Tibial artery (tissue), 4 donors: ENCODE data around the gene DCDC2.

ENCODE experiments used
- DNase-seq, 2 donors: peaks; one replicate each; pipeline ENCODE4 v3.0.0-alpha.2; 2019
- H3K27ac ChIP-seq, 2 donors: fragments of 200-600 bp; sonication (generic) in 1 of 2; 1 replicate in 1 of 2; 2 replicates in 1 of 2; pipeline ENCODE4 v1.5.1; 2018 to 2019; ENCODE audit warnings: mild to moderate bottlenecking in 1 of 2
- H3K27me3 ChIP-seq, 2 donors: fragments of 200-600 bp; sonication (generic) in 1 of 2; one replicate each; pipeline versions ENCODE4 v1.5.1 to v1.6.0; 2016 to 2019
- H3K36me3 ChIP-seq, 3 donors: fragments of 200-600 bp; sonication (generic) in 2 of 3; one replicate each; pipeline ENCODE4 v1.5.1; 2016 to 2019; ENCODE audit warnings: mild to moderate bottlenecking in 2 of 3
- H3K4me1 ChIP-seq, 4 donors: fragments of 200-600 bp; sonication (generic) in 2 of 4; 1 replicate in 3 of 4; 2 replicates in 1 of 4; pipeline ENCODE4 v1.5.1; 2016 to 2019
- H3K4me3 ChIP-seq, 2 donors: fragments of 200-600 bp; sonication (generic) in 1 of 2; 1 replicate in 1 of 2; 2 replicates in 1 of 2; pipeline ENCODE4 v1.5.1; 2018 to 2019; ENCODE audit warnings: mild to moderate bottlenecking in 2 of 2
- H3K9me3 ChIP-seq, 3 donors: fragments of 200-600 bp; sonication (generic) in 1 of 3; one replicate each; pipeline ENCODE4 v1.5.1; 2016 to 2019
- CTCF ChIP-seq, 2 experiments: fragments of 200-600 bp in 1 of 2; fragments of 450-650 bp in 1 of 2; IDR thresholded peaks; one replicate each; pipeline ENCODE4 v1.5.1; 2017 to 2019; ENCODE audit warnings: antibody characterized with exemption in 2 of 2, mild to moderate bottlenecking in 1 of 2, moderate library complexity in 1 of 2
- intact Hi-C: fragments of 100-400 bp; cut with DNase I; formaldehyde crosslinking; loops from one replicate; pipeline ENCODE4 v1.15.0; 2023; ENCODE audit warnings: low total_unique reads

Gene DCDC2

DNA sequence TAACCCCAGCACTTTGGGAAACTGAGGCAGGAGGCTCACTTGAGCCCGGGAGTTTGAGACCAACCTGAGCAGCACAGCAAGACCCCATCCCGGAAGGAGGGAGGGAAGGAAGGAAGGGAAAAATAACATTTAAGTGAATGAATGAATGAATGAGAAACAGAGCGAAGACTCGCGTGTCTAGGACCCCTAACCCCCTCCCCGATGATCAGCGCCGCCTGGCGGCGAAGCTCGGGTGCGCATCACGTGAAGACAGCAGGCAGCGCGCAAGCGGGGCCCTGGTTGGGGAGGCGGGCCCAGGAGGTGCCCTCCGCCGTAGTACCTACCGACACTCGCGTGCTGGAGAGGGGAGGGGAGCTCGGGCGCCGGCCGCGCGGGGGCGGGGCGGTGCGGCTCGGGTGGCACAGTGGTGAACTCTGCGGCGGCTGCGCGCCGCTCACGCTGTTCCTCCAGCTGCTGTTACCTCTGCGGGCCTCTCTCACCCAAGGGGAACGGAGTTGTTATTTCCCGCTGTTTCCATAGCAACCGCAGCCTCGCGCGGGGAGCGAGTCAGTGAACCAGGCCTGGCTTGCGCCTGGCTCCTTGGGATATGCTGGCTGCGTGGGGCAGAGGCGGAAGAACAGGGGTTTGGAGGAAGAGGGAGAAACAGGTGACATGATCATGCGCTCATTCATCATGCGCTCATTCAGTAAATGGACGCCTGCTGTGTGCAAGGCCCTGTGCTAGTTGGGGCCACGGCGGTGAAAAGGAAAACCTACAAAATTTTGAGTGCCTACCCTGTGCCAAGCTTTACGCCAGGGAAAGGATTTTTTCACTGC lies 2.0 kb upstream of the DCDC2 start:
- peak overlapping the region; percentile 45 to 54 for H3K4me3 ChIP-seq
- H3K4me1 ChIP-seq, result peaks cover 0 to 30% (median 24%) of the 10 kb centered on the region in 4 donors
- peak; percentile 25 to 72 for DNase-seq
- no peaks in the 10 kb centered on the region for H3K9me3 ChIP-seq
- peak; percentile 36 to 42 for TF ChIP-seq CTCF (IDR thresholded peaks at IDR 0.05)
- H3K27ac ChIP-seq, result no peak overlapping the region
- intact Hi-C loops, result loop anchor here (1.0 kb wide), 1 partner anchor 10 kb away; no protein-coding TSS in a partner anchor
- H3K36me3 ChIP-seq, result no peaks in the 10 kb centered on the region
- H3K27me3 ChIP-seq, result no peaks in the 10 kb centered on the region

DNA sequence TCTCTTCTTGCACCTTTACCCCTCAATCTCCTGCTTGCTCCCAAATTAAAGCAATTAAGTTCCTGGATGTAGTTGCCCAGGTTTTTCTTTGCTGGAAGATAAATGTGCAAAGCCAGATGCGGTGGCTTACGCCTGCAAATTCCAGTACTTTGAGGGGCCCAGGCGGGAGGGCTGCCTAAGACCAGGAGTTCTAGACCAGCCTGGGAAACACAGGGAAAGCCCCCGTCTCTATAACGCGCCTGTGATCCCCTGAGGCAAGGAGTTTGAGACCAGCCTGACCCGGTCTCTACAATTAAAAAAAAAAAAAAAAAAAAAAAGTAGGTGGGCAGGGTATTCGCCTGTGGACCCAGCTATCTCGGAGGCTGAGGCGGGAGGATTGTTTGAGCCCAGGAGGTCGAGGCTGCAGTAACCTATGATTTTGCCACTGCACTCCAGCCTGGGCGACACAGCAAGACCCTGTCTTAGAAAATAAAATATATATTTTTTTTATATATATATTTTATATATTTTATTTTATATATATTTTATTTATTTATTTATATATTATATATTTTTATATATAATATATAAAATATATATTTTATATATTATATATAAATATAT lies 461 bp upstream of the DCDC2 start:
- H3K27ac ChIP-seq, result no peak overlapping the region

GRCh38 chr6:24356310-24356973 lies 1.4 kb downstream of the DCDC2 start:
- no peak for TF ChIP-seq CTCF (IDR thresholded peaks at IDR 0.05)
- intact Hi-C loops, result no loop called here
- Histone ChIP-seq H3K4me3 (no peak overlapping the region), H3K27ac (no peak overlapping the region), H3K27me3 (no peaks in the 10 kb centered on the region), H3K9me3 (no peaks in the 10 kb centered on the region), H3K36me3 (no peaks in the 10 kb centered on the region), H3K4me1 (peaks cover 0 to 30% (median 24%) of the 10 kb centered on the region in 4 donors)
- no peak for DNase-seq

More for the DNA sequence above, 461 bp upstream of the DCDC2 start:
- Histone ChIP-seq H3K9me3 (no peaks in the 10 kb centered on the region), H3K4me3 (peak overlapping the region; percentile 25 to 44), H3K4me1 (peaks cover 0 to 30% (median 24%) of the 10 kb centered on the region in 4 donors), H3K36me3 (no peaks in the 10 kb centered on the region), H3K27me3 (no peaks in the 10 kb centered on the region)
- no peak for DNase-seq
- intact Hi-C loops, result no loop called here
- TF ChIP-seq CTCF (IDR thresholded peaks at IDR 0.05), result no peak

DNA sequence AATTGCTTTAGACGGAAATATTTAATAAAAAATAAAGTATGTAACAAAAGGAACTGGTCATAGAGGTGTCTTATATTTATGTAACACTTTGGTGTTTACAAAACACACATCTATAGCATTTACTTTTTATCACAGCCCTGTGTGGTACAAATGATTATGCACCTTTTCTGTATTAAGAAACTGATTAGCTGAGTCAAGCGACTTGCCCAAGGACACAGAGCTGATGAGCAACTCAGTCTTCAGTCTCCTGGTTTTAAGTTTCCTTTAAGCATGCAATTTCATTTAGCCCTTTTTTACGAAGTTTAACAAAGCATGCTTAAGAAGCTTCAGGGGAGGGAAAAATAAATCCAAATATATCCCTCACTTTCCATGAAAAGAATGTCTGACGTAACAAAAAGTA lies 2.5 kb downstream of the DCDC2 start:
- peaks cover 0 to 22% (median 20%) of the 10 kb centered on the region in 4 donors for H3K4me1 ChIP-seq
- H3K4me3 ChIP-seq, result no peak overlapping the region
- intact Hi-C loops, result no loop called here
- no peaks in the 10 kb centered on the region for H3K27me3 ChIP-seq
- no peaks in the 10 kb centered on the region for H3K36me3 ChIP-seq
- H3K27ac ChIP-seq, result no peak overlapping the region
- no peak for TF ChIP-seq CTCF (IDR thresholded peaks at IDR 0.05)
- no peak for DNase-seq
- H3K9me3 ChIP-seq, result no peaks in the 10 kb centered on the region

GRCh38 chr6:24353861-24354260 lies 4.0 kb downstream of the DCDC2 start:
- Histone ChIP-seq H3K36me3 (no peaks in the 10 kb centered on the region), H3K27me3 (no peaks in the 10 kb centered on the region), H3K27ac (no peak overlapping the region), H3K9me3 (no peaks in the 10 kb centered on the region), H3K4me1 (peaks cover 0 to 13% (median 12%) of the 10 kb centered on the region in 4 donors), H3K4me3 (no peak overlapping the region)
- intact Hi-C loops, result no loop called here
- DNase-seq, result no peak
- TF ChIP-seq CTCF (IDR thresholded peaks at IDR 0.05), result no peak
